Spinal cord (tissue), 4 donors: Measurements from ENCODE around the gene OR10X1. TPM values are rescaled to one million over a fixed set of nuclear protein-coding genes. Genes with fewer than 3 reads are reported as not detected.

Source experiments
- polyA plus RNA-seq, 2 donors: library from polyadenylated mRNA; unstranded; fragments of 120-200 nt; gene quantifications; one replicate each; pipeline ENCODE4 v1.2.1, GENCODE V29; 2013; ENCODE audit not compliant: insufficient read length in 2 of 2
- total RNA-seq, 2 donors: library from RNA; depleted of rRNA in 1 of 2; stranded (reverse); fragments of 120-200 nt in 1 of 2; fragments of >200 nt in 1 of 2; gene quantifications; one replicate each; pipeline versions ENCODE4 v1.2.3 to v1.2.4, GENCODE V29; 2013 to 2014

OR10X1 gene
- total and polyA plus RNA-seq, 4 donors = not detected

Other genes starting within 250 kb of the OR10X1 start
- gene CD1B, start 248.4 kb downstream of the OR10X1 start, total RNA-seq = not detected
- not detected for gene CD1B, start 248.4 kb downstream of the OR10X1 start, polyA plus RNA-seq
- gene CD1E, start 226.0 kb downstream of the OR10X1 start, total RNA-seq = under 1 TPM; 0.10 to 0.17 TPM
- not detected for gene CD1E, start 226.0 kb downstream of the OR10X1 start, polyA plus RNA-seq
- not detected for gene OR10T2, start 180.4 kb downstream of the OR10X1 start, total RNA-seq
- not detected for gene OR10T2, start 180.4 kb downstream of the OR10X1 start, polyA plus RNA-seq
- not detected for gene OR10K2, start 153.7 kb downstream of the OR10X1 start, total RNA-seq
- gene OR10K2, start 153.7 kb downstream of the OR10X1 start, polyA plus RNA-seq = not detected
- gene OR10K1, start 118.1 kb downstream of the OR10X1 start, total RNA-seq = not detected
- gene OR10K1, start 118.1 kb downstream of the OR10X1 start, polyA plus RNA-seq = not detected
- not detected for gene OR10R2, start 107.7 kb downstream of the OR10X1 start, total RNA-seq
- gene OR10R2, start 107.7 kb downstream of the OR10X1 start, polyA plus RNA-seq = not detected
- gene OR6Y1, start 25.5 kb downstream of the OR10X1 start, total RNA-seq = not detected
- gene OR6Y1, start 25.5 kb downstream of the OR10X1 start, polyA plus RNA-seq = not detected
- not detected for gene OR6P1, start 9.3 kb downstream of the OR10X1 start, total RNA-seq
- not detected for gene OR6P1, start 9.3 kb downstream of the OR10X1 start, polyA plus RNA-seq
- gene OR10Z1, start 25.4 kb upstream of the OR10X1 start, total RNA-seq = not detected
- under 1 TPM; 0.03 to 0.08 TPM for gene OR10Z1, start 25.4 kb upstream of the OR10X1 start, polyA plus RNA-seq
- gene SPTA1, start 106.8 kb upstream of the OR10X1 start, total RNA-seq = 10 to 100 TPM in 1 of 2 donors, 1 to 10 TPM in 1; 4.7 to 15.4 TPM
- under 1 TPM; 0.57 to 0.78 TPM for gene SPTA1, start 106.8 kb upstream of the OR10X1 start, polyA plus RNA-seq
- gene OR6K2, start 120.8 kb upstream of the OR10X1 start, total RNA-seq = not detected
- not detected for gene OR6K2, start 120.8 kb upstream of the OR10X1 start, polyA plus RNA-seq
- not detected for gene OR6K3, start 140.8 kb upstream of the OR10X1 start, total RNA-seq
- not detected for gene OR6K3, start 140.8 kb upstream of the OR10X1 start, polyA plus RNA-seq
- not detected for gene OR6K6, start 174.8 kb upstream of the OR10X1 start, total RNA-seq
- gene OR6K6, start 174.8 kb upstream of the OR10X1 start, polyA plus RNA-seq = not detected
- gene OR6N1, start 192.3 kb upstream of the OR10X1 start, total RNA-seq = not detected
- gene OR6N1, start 192.3 kb upstream of the OR10X1 start, polyA plus RNA-seq = not detected
- gene OR6N2, start 201.3 kb upstream of the OR10X1 start, total RNA-seq = not detected
- not detected for gene OR6N2, start 201.3 kb upstream of the OR10X1 start, polyA plus RNA-seq